Hepatocyte (in vitro differentiated cells): Measurements from ENCODE around the gene FBXL12.
"Not testable (repeated sequence)": the region's sequence is repeated elsewhere in the genome, so short reads cannot be mapped to it uniquely, and the experiment has no call there.

Source experiments
- EZH2phosphoT487 ChIP-seq: fragments of 200-600 bp; sonication (generic); IDR thresholded peaks from one replicate; pipeline ENCODE4 v1.6.1; 2018; ENCODE audit warnings: antibody characterized with exemption, mild to moderate bottlenecking, low read depth, moderate library complexity; ENCODE audit not compliant: unreplicated experiment, severe bottlenecking
- TF ChIP-seq, protein P1 (sequence below): fragments of 200-600 bp; sonication (generic); IDR thresholded peaks from 2 replicates; pipeline ENCODE4 v1.5.1; 2016; ENCODE audit warnings: antibody characterized with exemption, mild to moderate bottlenecking; ENCODE audit not compliant: poor library complexity

DNA sequence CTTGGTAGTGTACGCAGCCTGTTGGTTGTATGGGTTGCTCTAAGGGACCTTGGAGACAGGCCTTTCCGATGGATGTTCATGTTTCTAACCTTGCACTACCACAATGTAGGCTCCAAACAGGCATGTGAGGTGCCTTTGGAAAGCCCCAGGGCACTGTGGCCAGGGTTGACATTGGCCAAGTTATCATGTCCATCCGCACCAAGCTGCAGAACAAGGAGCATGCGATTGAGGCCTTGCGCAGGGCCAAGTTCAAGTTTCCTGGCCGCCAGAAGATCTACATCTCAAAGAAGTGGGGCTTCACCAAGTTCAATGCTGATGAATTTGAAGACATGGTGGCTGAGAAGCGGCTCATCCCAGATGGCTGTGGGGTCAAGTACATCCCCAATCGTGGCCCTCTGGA lies 1.2 kb upstream of the FBXL12 start:
- TF ChIP-seq, protein P1, sequence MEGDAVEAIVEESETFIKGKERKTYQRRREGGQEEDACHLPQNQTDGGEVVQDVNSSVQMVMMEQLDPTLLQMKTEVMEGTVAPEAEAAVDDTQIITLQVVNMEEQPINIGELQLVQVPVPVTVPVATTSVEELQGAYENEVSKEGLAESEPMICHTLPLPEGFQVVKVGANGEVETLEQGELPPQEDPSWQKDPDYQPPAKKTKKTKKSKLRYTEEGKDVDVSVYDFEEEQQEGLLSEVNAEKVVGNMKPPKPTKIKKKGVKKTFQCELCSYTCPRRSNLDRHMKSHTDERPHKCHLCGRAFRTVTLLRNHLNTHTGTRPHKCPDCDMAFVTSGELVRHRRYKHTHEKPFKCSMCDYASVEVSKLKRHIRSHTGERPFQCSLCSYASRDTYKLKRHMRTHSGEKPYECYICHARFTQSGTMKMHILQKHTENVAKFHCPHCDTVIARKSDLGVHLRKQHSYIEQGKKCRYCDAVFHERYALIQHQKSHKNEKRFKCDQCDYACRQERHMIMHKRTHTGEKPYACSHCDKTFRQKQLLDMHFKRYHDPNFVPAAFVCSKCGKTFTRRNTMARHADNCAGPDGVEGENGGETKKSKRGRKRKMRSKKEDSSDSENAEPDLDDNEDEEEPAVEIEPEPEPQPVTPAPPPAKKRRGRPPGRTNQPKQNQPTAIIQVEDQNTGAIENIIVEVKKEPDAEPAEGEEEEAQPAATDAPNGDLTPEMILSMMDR, result not testable (repeated sequence)
- not testable (repeated sequence) for TF ChIP-seq EZH2phosphoT487
